ENCODE measurements around the gene KLLN.
"Not testable (repeated sequence)": the region's sequence is repeated elsewhere in the genome, so short reads cannot be mapped to it uniquely, and the experiment has no call there.

Gene KLLN, protein sequence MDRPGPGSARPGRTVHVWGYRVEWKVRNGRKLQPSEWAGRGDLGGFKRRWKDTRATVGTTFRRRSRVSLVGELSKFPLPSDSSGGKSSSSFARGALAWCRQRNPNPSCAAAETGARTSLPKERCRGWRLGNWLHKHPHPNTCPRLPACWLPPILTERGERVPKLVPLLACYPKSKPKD

DNA sequence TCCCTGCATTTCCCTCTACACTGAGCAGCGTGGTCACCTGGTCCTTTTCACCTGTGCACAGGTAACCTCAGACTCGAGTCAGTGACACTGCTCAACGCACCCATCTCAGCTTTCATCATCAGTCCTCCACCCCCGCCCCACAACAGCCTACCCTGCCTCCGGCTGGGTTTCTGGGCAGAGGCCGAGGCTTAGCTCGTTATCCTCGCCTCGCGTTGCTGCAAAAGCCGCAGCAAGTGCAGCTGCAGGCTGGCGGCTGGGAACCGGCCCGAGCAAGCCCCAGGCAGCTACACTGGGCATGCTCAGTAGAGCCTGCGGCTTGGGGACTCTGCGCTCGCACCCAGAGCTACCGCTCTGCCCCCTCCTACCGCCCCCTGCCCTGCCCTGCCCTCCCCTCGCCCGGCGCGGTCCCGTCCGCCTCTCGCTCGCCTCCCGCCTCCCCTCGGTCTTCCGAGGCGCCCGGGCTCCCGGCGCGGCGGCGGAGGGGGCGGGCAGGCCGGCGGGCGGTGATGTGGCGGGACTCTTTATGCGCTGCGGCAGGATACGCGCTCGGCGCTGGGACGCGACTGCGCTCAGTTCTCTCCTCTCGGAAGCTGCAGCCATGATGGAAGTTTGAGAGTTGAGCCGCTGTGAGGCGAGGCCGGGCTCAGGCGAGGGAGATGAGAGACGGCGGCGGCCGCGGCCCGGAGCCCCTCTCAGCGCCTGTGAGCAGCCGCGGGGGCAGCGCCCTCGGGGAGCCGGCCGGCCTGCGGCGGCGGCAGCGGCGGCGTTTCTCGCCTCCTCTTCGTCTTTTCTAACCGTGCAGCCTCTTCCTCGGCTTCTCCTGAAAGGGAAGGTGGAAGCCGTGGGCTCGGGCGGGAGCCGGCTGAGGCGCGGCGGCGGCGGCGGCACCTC is at the start of gene KLLN, which contains the start of gene PTEN:
Gene KLLN (minus strand): TSS at position 481 of the 891 bp plus-strand sequence. CDS start 1,046 bp downstream, outside the sequence.
Gene PTEN (plus strand): TSS at position 573 of the 891 bp plus-strand sequence. CDS start 845 bp downstream, outside the sequence.
- peak; percentile 95 for DNase-seq (ENCODE audit: low read depth)
- TF ChIP-seq, protein P1, sequence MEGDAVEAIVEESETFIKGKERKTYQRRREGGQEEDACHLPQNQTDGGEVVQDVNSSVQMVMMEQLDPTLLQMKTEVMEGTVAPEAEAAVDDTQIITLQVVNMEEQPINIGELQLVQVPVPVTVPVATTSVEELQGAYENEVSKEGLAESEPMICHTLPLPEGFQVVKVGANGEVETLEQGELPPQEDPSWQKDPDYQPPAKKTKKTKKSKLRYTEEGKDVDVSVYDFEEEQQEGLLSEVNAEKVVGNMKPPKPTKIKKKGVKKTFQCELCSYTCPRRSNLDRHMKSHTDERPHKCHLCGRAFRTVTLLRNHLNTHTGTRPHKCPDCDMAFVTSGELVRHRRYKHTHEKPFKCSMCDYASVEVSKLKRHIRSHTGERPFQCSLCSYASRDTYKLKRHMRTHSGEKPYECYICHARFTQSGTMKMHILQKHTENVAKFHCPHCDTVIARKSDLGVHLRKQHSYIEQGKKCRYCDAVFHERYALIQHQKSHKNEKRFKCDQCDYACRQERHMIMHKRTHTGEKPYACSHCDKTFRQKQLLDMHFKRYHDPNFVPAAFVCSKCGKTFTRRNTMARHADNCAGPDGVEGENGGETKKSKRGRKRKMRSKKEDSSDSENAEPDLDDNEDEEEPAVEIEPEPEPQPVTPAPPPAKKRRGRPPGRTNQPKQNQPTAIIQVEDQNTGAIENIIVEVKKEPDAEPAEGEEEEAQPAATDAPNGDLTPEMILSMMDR (conservative IDR thresholded peaks at IDR 0.05; ENCODE audit: low read depth, low read length): no peak
- peak within 1 kb of the TSS; percentile 83 for H3K4me3 ChIP-seq (ENCODE audit: low read depth, low read length)

DNA sequence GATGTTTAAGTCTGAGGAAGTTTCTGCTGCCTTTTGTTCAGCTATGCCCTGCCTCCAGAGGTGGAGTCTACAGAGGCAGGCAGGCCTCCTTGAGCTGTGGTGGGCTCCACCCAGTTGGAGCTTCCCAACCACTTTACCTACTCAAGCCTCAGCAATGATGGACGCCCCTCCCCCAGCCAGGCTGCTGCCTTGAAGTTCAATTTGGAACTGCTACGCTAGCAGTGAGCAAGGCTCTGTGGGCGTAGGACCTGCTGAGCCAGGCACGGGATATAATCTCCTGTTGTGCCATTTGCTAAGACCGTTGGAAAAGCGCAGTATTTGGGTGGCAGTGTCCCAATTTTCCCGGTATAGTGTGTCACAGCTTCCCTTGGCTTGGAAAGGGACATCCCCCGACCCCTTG is 40.1 kb upstream of the KLLN start:
- H3K4me3 ChIP-seq (ENCODE audit: low read depth, low read length); DNase-seq (ENCODE audit: low read depth): not testable (repeated sequence)

DNA sequence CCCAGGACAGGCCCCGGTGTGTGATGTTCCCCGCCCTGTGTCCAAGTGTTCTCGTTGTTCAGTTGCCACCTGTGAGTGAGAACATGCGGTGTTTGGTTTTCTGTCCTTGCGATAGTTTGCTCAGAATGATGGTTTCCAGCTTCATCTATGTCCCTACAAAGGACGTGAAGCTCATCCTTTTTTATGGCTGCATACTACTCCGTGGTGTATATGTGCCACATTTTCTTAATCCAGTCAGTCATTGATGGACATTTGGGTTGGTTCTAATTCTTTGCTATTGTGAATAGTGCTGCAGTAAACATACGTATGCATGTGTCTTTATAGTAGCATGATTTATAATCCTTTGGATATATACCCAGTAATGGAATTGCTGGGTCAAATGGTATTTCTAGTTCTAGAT is 34.6 kb upstream of the KLLN start:
- H3K4me3 ChIP-seq (ENCODE audit: low read depth, low read length); DNase-seq (ENCODE audit: low read depth): not testable (repeated sequence)

DNA sequence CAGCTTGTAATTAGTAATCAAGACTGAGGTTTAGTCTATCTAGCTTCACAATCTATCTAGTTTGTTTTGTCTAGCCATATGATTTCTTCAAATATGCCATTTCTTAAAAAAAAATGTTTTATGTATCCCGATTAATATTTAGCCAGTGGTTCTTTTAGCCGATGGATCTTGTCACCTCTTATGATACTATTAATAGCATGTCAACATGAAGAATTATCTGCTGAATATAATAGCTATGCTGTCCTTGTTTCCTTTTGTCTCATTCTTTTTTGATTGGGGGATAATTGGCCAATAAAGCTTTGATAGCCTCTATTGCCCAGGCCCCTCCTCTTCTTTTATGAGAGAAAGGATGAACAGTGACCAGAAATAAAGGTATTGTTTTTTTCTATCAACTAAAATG is 32.9 kb upstream of the KLLN start:
- TF ChIP-seq, protein P1 (conservative IDR thresholded peaks at IDR 0.05; ENCODE audit: low read depth, low read length): no peak
- DNase-seq (ENCODE audit: low read depth): no peak
- no peak overlapping the region for H3K4me3 ChIP-seq (ENCODE audit: low read depth, low read length)

DNA sequence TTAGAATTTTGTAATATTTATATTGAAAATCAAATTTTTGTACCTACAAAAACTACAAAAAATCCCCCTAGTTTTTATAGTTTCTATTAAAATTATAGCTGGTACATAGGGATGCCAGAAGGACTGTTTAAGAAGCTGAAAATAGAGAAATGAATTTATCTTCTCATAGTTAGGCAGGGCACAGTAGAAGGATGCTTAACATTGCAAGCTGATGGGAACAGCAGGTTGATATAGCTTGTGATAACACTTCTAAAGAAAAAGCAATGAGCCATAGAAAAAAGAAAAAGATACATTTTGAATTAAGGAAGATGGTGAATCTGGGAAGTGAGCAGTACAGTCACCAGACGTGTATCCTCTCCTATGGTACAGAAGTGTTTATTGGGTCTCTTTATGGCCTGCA is 32.1 kb upstream of the KLLN start:
- TF ChIP-seq, protein P1 (conservative IDR thresholded peaks at IDR 0.05; ENCODE audit: low read depth, low read length): no peak
- no peak overlapping the region for H3K4me3 ChIP-seq (ENCODE audit: low read depth, low read length)
- no peak for DNase-seq (ENCODE audit: low read depth)

DNA sequence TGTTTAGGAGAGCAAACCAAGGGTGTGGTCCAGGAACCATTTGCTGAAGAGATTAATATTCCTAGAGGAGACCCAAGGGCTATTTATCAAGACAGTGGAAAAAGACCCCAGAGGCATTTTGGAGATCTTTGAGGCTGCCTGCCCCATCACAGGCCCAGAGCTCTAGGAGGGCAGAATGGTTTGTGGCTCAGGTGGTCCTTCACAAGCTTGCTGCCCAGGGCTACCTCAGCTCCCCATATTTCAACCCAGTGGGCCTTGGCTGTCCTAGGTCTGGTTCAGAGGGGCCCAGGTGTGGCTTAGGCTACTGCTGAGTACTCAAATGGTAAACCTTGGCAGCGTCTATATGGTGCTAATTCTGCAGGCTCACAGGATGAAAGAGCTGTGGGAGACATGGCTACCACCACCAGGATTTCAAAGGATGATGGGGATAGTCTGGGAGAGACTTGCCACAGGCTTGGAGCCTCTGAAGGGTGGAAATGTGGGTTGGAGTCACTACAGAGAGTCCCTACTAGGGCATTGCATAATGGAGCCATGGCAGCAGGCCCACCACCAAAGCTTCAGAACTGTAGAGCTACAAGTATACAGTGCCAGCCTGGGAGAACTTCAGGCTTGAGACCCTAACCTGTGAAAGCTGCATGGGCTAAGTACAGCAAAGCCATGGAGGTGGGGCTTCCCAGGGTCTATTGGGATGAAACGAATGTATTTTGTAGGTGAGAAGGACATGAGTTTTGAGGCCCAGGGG is 24.4 kb upstream of the KLLN start:
- no peak overlapping the region for H3K4me3 ChIP-seq (ENCODE audit: low read depth, low read length)
- DNase-seq (ENCODE audit: low read depth): no peak
- TF ChIP-seq, protein P1 (conservative IDR thresholded peaks at IDR 0.05; ENCODE audit: low read depth, low read length): no peak

DNA sequence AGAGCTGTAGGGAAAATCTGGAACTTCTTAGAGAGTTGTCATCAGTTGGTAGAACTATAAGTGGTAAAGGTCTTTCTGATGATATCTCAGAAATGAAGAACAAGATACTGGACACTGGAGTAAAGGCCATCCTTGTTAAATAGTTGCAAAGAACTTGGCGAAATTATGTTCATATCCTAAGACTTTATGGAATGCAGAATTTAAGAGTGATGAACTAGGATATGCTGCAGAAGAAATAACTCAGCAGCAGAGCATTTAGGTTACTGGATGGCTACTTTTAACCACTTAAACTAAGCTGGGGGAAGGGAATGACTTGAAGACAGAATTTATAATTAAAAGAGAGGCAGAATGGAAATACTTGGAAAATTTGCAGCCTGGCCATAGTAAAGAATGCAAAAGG is 23.8 kb upstream of the KLLN start:
- TF ChIP-seq, protein P1 (conservative IDR thresholded peaks at IDR 0.05; ENCODE audit: low read depth, low read length): no peak
- peak; percentile 30 for DNase-seq (ENCODE audit: low read depth)
- H3K4me3 ChIP-seq (ENCODE audit: low read depth, low read length): no peak overlapping the region
